GM18508 (cell line): ENCODE data around the gene MYH7B.

ENCODE experiments used
- ATAC-seq: cut with Tn5 transposase; IDR thresholded peaks from one replicate; pipeline ENCODE4 v1.9.1; 2021; ENCODE audit warnings: moderate number of reproducible peaks; ENCODE audit not compliant: insufficient read depth, unreplicated experiment

Gene MYH7B

GRCh38 chr20:34943808-34944567, 11.7 kb upstream of the MYH7B start:
- ATAC-seq, result no peak

- no peak for ATAC-seq
Measured at GRCh38 chr20:34945315-34946077, 10.2 kb upstream of the MYH7B start.

GRCh38 chr20:34946661-34947060, 9.0 kb upstream of the MYH7B start:
- no peak for ATAC-seq

GRCh38 chr20:34947336-34947735, 8.3 kb upstream of the MYH7B start:
- no peak for ATAC-seq

GRCh38 chr20:34948030-34948429, 7.6 kb upstream of the MYH7B start:
- no peak for ATAC-seq

- ATAC-seq, result no peak
Measured at GRCh38 chr20:34949120-34949519, 6.5 kb upstream of the MYH7B start.

- no peak for ATAC-seq
Measured at GRCh38 chr20:34951252-34951651, 4.4 kb upstream of the MYH7B start.

- ATAC-seq, result no peak
Measured at GRCh38 chr20:34951652-34952051, 4.0 kb upstream of the MYH7B start.

GRCh38 chr20:34952671-34953070, 3.0 kb upstream of the MYH7B start:
- no peak for ATAC-seq

- no peak for ATAC-seq
Measured at GRCh38 chr20:34953960-34954359, 1.7 kb upstream of the MYH7B start.

- no peak for ATAC-seq
Measured at GRCh38 chr20:34954904-34955230, 801 bp upstream of the MYH7B start.

GRCh38 chr20:34956041-34956458, 382 bp downstream of the MYH7B start:
- no peak for ATAC-seq

- no peak for ATAC-seq
Measured at GRCh38 chr20:34956751-34957472, 1.2 kb downstream of the MYH7B start.

- ATAC-seq, result no peak
Measured at GRCh38 chr20:34964486-34964885, 8.8 kb downstream of the MYH7B start.

GRCh38 chr20:34965051-34965450, 9.4 kb downstream of the MYH7B start:
- no peak for ATAC-seq

GRCh38 chr20:34967421-34967820, 11.8 kb downstream of the MYH7B start:
- ATAC-seq, result no peak

- no peak for ATAC-seq
Measured at GRCh38 chr20:34968042-34968775, 12.5 kb downstream of the MYH7B start.

GRCh38 chr20:34970193-34970840, 14.6 kb downstream of the MYH7B start:
- no peak for ATAC-seq

GRCh38 chr20:34970846-34971560, 15.3 kb downstream of the MYH7B start:
- no peak for ATAC-seq
